HCT116 (cell line): ENCODE measurements around the gene KIAA1328. TPM values are rescaled to one million over a fixed set of nuclear protein-coding genes. Genes with fewer than 3 reads are reported as not detected.

Experiments used
- ATAC-seq: fragments of 200-7000 bp; cut with Tn5 transposase; 2 replicates; pipeline ENCODE4 v1.9.1; 2020; ENCODE audit warnings: mild to moderate bottlenecking, moderate library complexity
- BruUV-seq: library from RNA; stranded (reverse); fragments of 400-500 nt; replicated peaks from 2 replicates; lab custom pipeline; 2021; lab: Mats Ljungman, UMichigan
- CTCF ChIA-PET: fragments of 300-600 bp; sonication (Branson Sonifier 250); formaldehyde crosslinking; loops from one replicate; lab custom pipeline; 2021; ENCODE audit warnings: antibody characterized with exemption; lab: Charles Lee
- POLR2A ChIA-PET: fragments of 300-600, 350-600 bp; sonication (Branson Sonifier 250); formaldehyde crosslinking; loops from one replicate; lab custom pipeline; 2021; ENCODE audit warnings: antibody characterized with exemption; lab: Charles Lee
- RAD21 ChIA-PET, 2 experiments: fragments of 300-600 bp; sonication (Branson Sonifier 250); formaldehyde crosslinking; loops; one replicate each; lab custom pipeline; 2023; ENCODE audit warnings: low total read pairs in 2 of 2; ENCODE audit not compliant: uncharacterized antibody in 2 of 2, unreplicated experiment in 2 of 2, low non-redundant PET in 1 of 2; lab: Charles Lee
- DNase-seq: peaks from one replicate; pipeline ENCODE4 v3.0.0-alpha.2; 2010; ENCODE audit warnings: low read depth, low spot score
- H2AFZ ChIP-seq: fragments of 200-600 bp; shearing (Covaris generic), sonication (generic); 2 replicates; pipeline ENCODE4 v1.6.1; 2017; ENCODE audit warnings: low read depth, mixed run types, mixed read lengths, antibody characterized with exemption, low read length; ENCODE audit not compliant: poor library complexity, severe bottlenecking
- H3K27ac ChIP-seq: 2 replicates; pipeline ENCODE4 v1.5.1; 2012; ENCODE audit warnings: low read depth, low read length
- H3K27me3 ChIP-seq: fragments of 200-600 bp; sonication (generic); 2 replicates; pipeline ENCODE4 v1.6.1; 2016; ENCODE audit warnings: mixed run types, low read length, mixed read lengths; ENCODE audit not compliant: insufficient read depth
- H3K36me3 ChIP-seq, 2 experiments: fragments of 200-500 bp in 1 of 2; fragments of 200-600 bp in 1 of 2; sonication (Bioruptor generic) in 1 of 2; sonication (generic) in 1 of 2; 2 replicates each; pipeline versions ENCODE4 v1.5.1 to v1.6.1; 2014 to 2016; ENCODE audit warnings: low read length in 2 of 2, inconsistent platforms in 1 of 2, mixed read lengths in 1 of 2, mixed run types in 1 of 2; ENCODE audit not compliant: insufficient read depth in 2 of 2, control insufficient read depth in 1 of 2
- H3K4me1 ChIP-seq, 2 experiments: fragments of 200-600 bp in 1 of 2; sonication (generic) in 1 of 2; 2 replicates each; pipeline versions ENCODE4 v1.5.1 to v1.6.1; 2012 to 2017; ENCODE audit warnings: low read length in 2 of 2, inconsistent platforms in 1 of 2, mild to moderate bottlenecking in 1 of 2, mixed read lengths in 1 of 2, mixed run types in 1 of 2, moderate library complexity in 1 of 2; ENCODE audit not compliant: insufficient read depth in 2 of 2, control insufficient read depth in 1 of 2
- H3K4me2 ChIP-seq: fragments of 200-600 bp; sonication (generic); 2 replicates; pipeline ENCODE4 v1.6.1; 2017; ENCODE audit warnings: mixed run types, low read length, mixed read lengths
- H3K4me3 ChIP-seq, 2 experiments: fragments of 200-600 bp in 1 of 2; sonication (generic) in 1 of 2; replicated peaks in 1 of 2; 2 replicates each; pipeline ENCODE4 v1.5.1; 2011 to 2016; ENCODE audit warnings: low read length in 2 of 2, control low read depth in 1 of 2, low read depth in 1 of 2, mild to moderate bottlenecking in 1 of 2, mixed read lengths in 1 of 2, mixed run types in 1 of 2
- H3K79me2 ChIP-seq: fragments of 200-600 bp; sonication (generic); 2 replicates; pipeline ENCODE4 v1.6.1; 2017; ENCODE audit warnings: mild to moderate bottlenecking, mixed run types, low read length, moderate library complexity, mixed read lengths; ENCODE audit not compliant: insufficient read depth
- H3K9ac ChIP-seq: fragments of 200-600 bp; sonication (generic); 2 replicates; pipeline ENCODE4 v1.6.1; 2016; ENCODE audit warnings: low read length, mixed read lengths
- H3K9me2 ChIP-seq: fragments of 200-600 bp; sonication (generic), shearing (Covaris generic); 2 replicates; pipeline ENCODE4 v1.6.1; 2017; ENCODE audit warnings: mixed run types, mild to moderate bottlenecking, moderate library complexity; ENCODE audit not compliant: insufficient read depth
- H3K9me3 ChIP-seq, 2 experiments: fragments of 200-500 bp in 1 of 2; fragments of 200-600 bp in 1 of 2; sonication (Bioruptor generic) in 1 of 2; sonication (generic) in 1 of 2; 2 replicates each; pipeline ENCODE4 v1.6.1; 2014 to 2017; ENCODE audit warnings: low read length in 2 of 2, mixed read lengths in 2 of 2, inconsistent platforms in 1 of 2, low read depth in 1 of 2, mild to moderate bottlenecking in 1 of 2, mixed run types in 1 of 2, moderate library complexity in 1 of 2; ENCODE audit not compliant: control insufficient read depth in 1 of 2, insufficient read depth in 1 of 2
- H4K20me1 ChIP-seq: fragments of 200-600 bp; sonication (generic), shearing (Covaris generic); 2 replicates; pipeline ENCODE4 v1.6.1; 2017; ENCODE audit warnings: mixed run types, mild to moderate bottlenecking, moderate library complexity; ENCODE audit not compliant: insufficient read depth
- FOSL1 ChIP-seq: IDR thresholded peaks from 2 replicates; pipeline ENCODE4 v1.6.1; 2012; ENCODE audit warnings: low read depth
- POLR2A ChIP-seq: IDR thresholded peaks from 2 replicates; pipeline ENCODE4 v1.7.0; 2011; ENCODE audit warnings: borderline replicate concordance; ENCODE audit not compliant: insufficient read depth, insufficient read length; ENCODE audit errors: extremely low read depth
- YY1 ChIP-seq: IDR thresholded peaks from 2 replicates; pipeline ENCODE4 v1.6.1; 2011; ENCODE audit warnings: low read length, low read depth, moderate library complexity, mild to moderate bottlenecking; ENCODE audit not compliant: insufficient replicate concordance; ENCODE audit errors: extremely low read depth
- ZNF274 ChIP-seq: fragments of 200-500 bp; sonication (Bioruptor generic); IDR thresholded peaks from 2 replicates; pipeline ENCODE4 v1.6.1; 2014; ENCODE audit warnings: mild to moderate bottlenecking, low read depth, low read length, inconsistent platforms
- intact Hi-C: fragments of 100-400 bp; cut with micrococcal nuclease; formaldehyde crosslinking; loops from 2 replicates; pipeline ENCODE4 v1.10.0; 2022
- total RNA-seq: library from RNA; stranded (reverse); gene quantifications from one replicate; pipeline ENCODE4 v1.2.1, GENCODE V29; 2021; ENCODE audit not compliant: unreplicated experiment
- TF ChIP-seq, protein P1 (sequence below): IDR thresholded peaks from 2 replicates; pipeline ENCODE4 v1.6.1; 2012

KIAA1328 gene
- total RNA-seq, 1 experiment from 2014 or later, result 5.2 TPM

DNA sequence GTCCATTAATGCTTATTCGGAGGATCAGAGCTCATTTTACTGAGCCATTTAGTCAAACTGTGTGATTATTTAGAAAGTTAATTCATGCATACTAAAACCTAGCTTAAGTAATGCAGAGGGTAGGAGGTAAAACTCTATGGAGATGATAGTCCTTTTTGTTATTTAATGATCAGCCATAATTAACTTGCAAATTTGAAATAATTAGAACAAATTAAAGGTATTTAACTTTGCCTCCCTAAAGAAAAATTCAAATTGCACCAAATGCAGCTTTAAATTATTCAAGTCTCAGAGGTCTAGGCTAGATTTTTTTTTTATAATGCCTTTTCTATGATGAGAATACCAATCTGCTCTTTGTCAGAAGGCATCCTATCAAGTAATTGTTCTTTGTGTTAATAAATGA, 310.9 kb downstream of the KIAA1328 start:
- TF ChIP-seq POLR2A (no peak), FOSL1 (no peak), YY1 (no peak)
- TF ChIP-seq, protein P1, sequence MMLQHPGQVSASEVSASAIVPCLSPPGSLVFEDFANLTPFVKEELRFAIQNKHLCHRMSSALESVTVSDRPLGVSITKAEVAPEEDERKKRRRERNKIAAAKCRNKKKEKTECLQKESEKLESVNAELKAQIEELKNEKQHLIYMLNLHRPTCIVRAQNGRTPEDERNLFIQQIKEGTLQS, result no peak
- DNase-seq (no peak), ATAC-seq (no peak)
- no peaks in the 10 kb centered on the region for H3K79me2 ChIP-seq
- ChIA-PET POLR2A (no interaction called here), CTCF (no interaction called here), RAD21 (no interaction called here)
- no peak overlapping the region for H3K4me3 ChIP-seq
- H3K4me2 ChIP-seq, result no peak overlapping the region
- H3K9me2 ChIP-seq, result no peaks in the 10 kb centered on the region
- intact Hi-C loops, result no loop called here
- no peaks in the 10 kb centered on the region for H3K27me3 ChIP-seq
- no peak overlapping the region for H3K27ac ChIP-seq
- BruUV-seq, result no TSS peak
- H3K36me3 ChIP-seq, result no peaks in the 10 kb centered on the region
- no peak overlapping the region for H3K9ac ChIP-seq
- no peaks in the 10 kb centered on the region for H4K20me1 ChIP-seq
- no peaks in the 10 kb centered on the region for H3K4me1 ChIP-seq
- H2AFZ ChIP-seq, result no peak overlapping the region
- H3K9me3 ChIP-seq, result no peaks in the 10 kb centered on the region

DNA sequence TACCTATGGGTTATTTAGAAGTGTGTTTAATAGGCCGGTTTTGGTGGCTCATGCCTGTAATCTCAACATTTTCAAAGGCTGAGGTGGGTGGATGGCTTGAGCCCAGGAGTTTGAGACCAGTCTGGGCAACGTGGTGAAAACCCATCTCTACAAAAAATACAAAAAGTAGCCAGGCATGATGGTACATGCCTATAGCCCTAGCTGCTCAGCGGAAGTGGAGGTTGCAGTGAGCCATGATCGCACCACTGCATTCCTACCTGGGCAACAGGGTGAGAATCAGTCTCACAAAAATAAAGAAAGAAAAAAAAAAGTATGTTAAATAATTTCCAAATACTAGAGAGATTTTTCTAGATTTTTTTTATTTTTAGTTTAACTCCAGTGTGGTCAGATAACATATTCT, 316.0 kb downstream of the KIAA1328 start:
- Histone ChIP-seq H3K79me2 (no peaks in the 10 kb centered on the region), H3K9me2 (no peaks in the 10 kb centered on the region), H3K9ac (no peak overlapping the region), H3K4me1 (no peaks in the 10 kb centered on the region), H3K36me3 (no peaks in the 10 kb centered on the region), H3K4me3 (no peak overlapping the region), H4K20me1 (no peaks in the 10 kb centered on the region), H2AFZ (no peak overlapping the region), H3K27me3 (no peaks in the 10 kb centered on the region), H3K4me2 (no peak overlapping the region), H3K27ac (no peak overlapping the region), H3K9me3 (no peaks in the 10 kb centered on the region)
- CTCF ChIA-PET, result no interaction called here
- BruUV-seq, result no TSS peak
- RAD21 ChIA-PET, result no interaction called here
- no peak for ATAC-seq
- no peak for DNase-seq
- no peak for TF ChIP-seq ZNF274
- intact Hi-C loops, result no loop called here
- POLR2A ChIA-PET, result no interaction called here
